HG03045 (cell line): ENCODE results near the gene SCUBE1.

Source experiments
- ATAC-seq: cut with Tn5 transposase; IDR thresholded peaks from one replicate; pipeline ENCODE4 v1.9.1; 2021; ENCODE audit warnings: mild to moderate bottlenecking, moderate library complexity; ENCODE audit not compliant: unreplicated experiment

The SCUBE1 gene

GRCh38 chr22:43343262-43343669 is at the start of gene SCUBE1:
TSS of gene SCUBE1 (minus strand) at chr22:43343372. CDS start at chr22:43343261, 111 bp downstream.
- no peak for ATAC-seq

- ATAC-seq: no peak
Observed at GRCh38 chr22:43392385-43392989, 49.3 kb upstream of the SCUBE1 start.

- ATAC-seq: no peak
Observed at GRCh38 chr22:43391306-43391705, 48.1 kb upstream of the SCUBE1 start.

GRCh38 chr22:43390872-43391271 is 47.7 kb upstream of the SCUBE1 start:
- no peak for ATAC-seq

GRCh38 chr22:43390166-43390565 is 47.0 kb upstream of the SCUBE1 start:
- no peak for ATAC-seq

- no peak for ATAC-seq
Observed at GRCh38 chr22:43389227-43389836, 46.2 kb upstream of the SCUBE1 start.

- ATAC-seq: no peak
Observed at GRCh38 chr22:43388420-43388851, 45.3 kb upstream of the SCUBE1 start.

- ATAC-seq: no peak
Observed at GRCh38 chr22:43387815-43388214, 44.6 kb upstream of the SCUBE1 start.

- peak; percentile 57 for ATAC-seq
Observed at GRCh38 chr22:43385770-43386641, 42.8 kb upstream of the SCUBE1 start.

GRCh38 chr22:43384863-43385262 is 41.7 kb upstream of the SCUBE1 start:
- no peak for ATAC-seq

- ATAC-seq: no peak
Observed at GRCh38 chr22:43381693-43382092, 38.5 kb upstream of the SCUBE1 start.

GRCh38 chr22:43377896-43378704 is 34.9 kb upstream of the SCUBE1 start:
- peak; percentile 61 for ATAC-seq

GRCh38 chr22:43377548-43377895 is 34.4 kb upstream of the SCUBE1 start:
- ATAC-seq: no peak

- no peak for ATAC-seq
Observed at GRCh38 chr22:43376765-43377547, 33.8 kb upstream of the SCUBE1 start.

- no peak for ATAC-seq
Observed at GRCh38 chr22:43375951-43376455, 32.8 kb upstream of the SCUBE1 start.

GRCh38 chr22:43370036-43370435 is 26.9 kb upstream of the SCUBE1 start:
- ATAC-seq: no peak

GRCh38 chr22:43365715-43366440 is 22.7 kb upstream of the SCUBE1 start:
- no peak for ATAC-seq

- ATAC-seq: no peak
Observed at GRCh38 chr22:43364169-43364435, 20.9 kb upstream of the SCUBE1 start.

- ATAC-seq: no peak
Observed at GRCh38 chr22:43363315-43364168, 20.4 kb upstream of the SCUBE1 start.
